ENCODE measurements around the gene CRACR2A. TPM values are rescaled to one million over a fixed set of nuclear protein-coding genes. Genes with fewer than 3 reads are reported as not detected.

Gene CRACR2A
- total and polyA plus RNA-seq, 4 donors = 1.4 to 10.2 (median 5.5) TPM

GRCh38 chr12:3723916-3724805 lies 28.7 kb downstream of the CRACR2A start:
- H3K9me3 ChIP-seq (ENCODE audit: control insufficient read depth in 4 of 4, insufficient read depth in 3 of 4, low read length in 3 of 4) = peaks cover 0 to 4% (median 0%) of the 10 kb centered on the region in 4 donors
- H3K27me3 ChIP-seq (ENCODE audit: control insufficient read depth in 3 of 3, insufficient read depth in 3 of 3, low read length in 2 of 3) = no peaks in the 10 kb centered on the region
- no peak overlapping the region for H3K27ac ChIP-seq (ENCODE audit: low read depth in 1 of 2, low read length in 1 of 2)
- 80 to 84% methylated on average over 14 of the region's 14 CpGs for WGBS, 2 donors
- no peaks in the 10 kb centered on the region for H3K36me3 ChIP-seq (ENCODE audit: control insufficient read depth in 4 of 4, insufficient read depth in 4 of 4, low read length in 4 of 4)
- H3K4me1 ChIP-seq (ENCODE audit: control insufficient read depth in 5 of 5, insufficient read depth in 5 of 5, low read length in 5 of 5) = peaks cover 0 to 7% (median 0%) of the 10 kb centered on the region in 5 donors
- ATAC-seq (ENCODE audit: insufficient read depth, low FRiP score) (no peak), DNase-seq (no peak)
- no peak for TF ChIP-seq CTCF (IDR thresholded peaks at IDR 0.05; ENCODE audit: control extremely low read depth, extremely low read depth)
- H3K9ac ChIP-seq (ENCODE audit: insufficient read depth in 1 of 2, low read length in 2 of 2) = no peak overlapping the region
- no peak overlapping the region for H3K4me3 ChIP-seq

GRCh38 chr12:3722368-3722767 lies 30.5 kb downstream of the CRACR2A start:
- WGBS, 2 donors = 87 to 89% methylated on average over 6 of the region's 6 CpGs
- DNase-seq (no peak), ATAC-seq (ENCODE audit: insufficient read depth, low FRiP score) (no peak)
- H3K36me3 ChIP-seq (ENCODE audit: control insufficient read depth in 4 of 4, insufficient read depth in 4 of 4, low read length in 4 of 4) = no peaks in the 10 kb centered on the region
- H3K9ac ChIP-seq (ENCODE audit: insufficient read depth in 1 of 2, low read length in 2 of 2) = no peak overlapping the region
- H3K27me3 ChIP-seq (ENCODE audit: control insufficient read depth in 3 of 3, insufficient read depth in 3 of 3, low read length in 2 of 3) = no peaks in the 10 kb centered on the region
- H3K4me1 ChIP-seq (ENCODE audit: control insufficient read depth in 5 of 5, insufficient read depth in 5 of 5, low read length in 5 of 5) = peaks cover 0 to 2% (median 0%) of the 10 kb centered on the region in 5 donors
- no peak overlapping the region for H3K27ac ChIP-seq (ENCODE audit: low read depth in 1 of 2, low read length in 1 of 2)
- no peak for TF ChIP-seq CTCF (IDR thresholded peaks at IDR 0.05; ENCODE audit: control extremely low read depth, extremely low read depth)
- H3K4me3 ChIP-seq = no peak overlapping the region
- H3K9me3 ChIP-seq (ENCODE audit: control insufficient read depth in 4 of 4, insufficient read depth in 3 of 4, low read length in 3 of 4) = peaks cover 0 to 4% (median 0%) of the 10 kb centered on the region in 4 donors

- Histone ChIP-seq H3K36me3 (ENCODE audit: control insufficient read depth in 4 of 4, insufficient read depth in 4 of 4, low read length in 4 of 4) (no peaks in the 10 kb centered on the region), H3K4me1 (ENCODE audit: control insufficient read depth in 5 of 5, insufficient read depth in 5 of 5, low read length in 5 of 5) (peaks cover 0 to 2% (median 0%) of the 10 kb centered on the region in 5 donors), H3K4me3 (no peak overlapping the region), H3K9ac (ENCODE audit: insufficient read depth in 1 of 2, low read length in 2 of 2) (no peak overlapping the region), H3K27me3 (ENCODE audit: control insufficient read depth in 3 of 3, insufficient read depth in 3 of 3, low read length in 2 of 3) (no peaks in the 10 kb centered on the region), H3K27ac (ENCODE audit: low read depth in 1 of 2, low read length in 1 of 2) (no peak overlapping the region), H3K9me3 (ENCODE audit: control insufficient read depth in 4 of 4, insufficient read depth in 3 of 4, low read length in 3 of 4) (peaks cover 0 to 4% (median 0%) of the 10 kb centered on the region in 4 donors)
- 79 to 85% methylated on average over 4 of the region's 4 CpGs for WGBS, 2 donors
- TF ChIP-seq CTCF (IDR thresholded peaks at IDR 0.05; ENCODE audit: control extremely low read depth, extremely low read depth) = no peak
- DNase-seq = no peak
- no peak for ATAC-seq (ENCODE audit: insufficient read depth, low FRiP score)
Observed at GRCh38 chr12:3720772-3721171, 32.1 kb downstream of the CRACR2A start.
